H9 (cell line): ENCODE results near the gene NHSL1. TPM values are rescaled to one million over a fixed set of nuclear protein-coding genes. Genes with fewer than 3 reads are reported as not detected.

ENCODE experiments used
- DNase-seq: peaks from one replicate; pipeline ENCODE4 v3.0.0-alpha.2; 2017
- H2AFZ ChIP-seq: one replicate; pipeline ENCODE4 v1.6.1; 2013; ENCODE audit warnings: mild to moderate bottlenecking, low read length, control low read depth, moderate library complexity
- H2AK5ac ChIP-seq: 2 replicates; pipeline ENCODE4 v1.6.1; 2013; ENCODE audit warnings: low read length, control low read depth, mixed read lengths; ENCODE audit not compliant: insufficient read length
- H2BK120ac ChIP-seq: one replicate; pipeline ENCODE4 v1.6.1; 2013; ENCODE audit warnings: low read depth, mild to moderate bottlenecking, low read length, control low read depth, inconsistent platforms; ENCODE audit not compliant: poor library complexity, severe bottlenecking
- H2BK12ac ChIP-seq: 2 replicates; pipeline ENCODE4 v1.6.1; 2013; ENCODE audit warnings: low read length, control low read depth, mixed read lengths, low read depth; ENCODE audit not compliant: insufficient read length
- H2BK15ac ChIP-seq: 2 replicates; pipeline ENCODE4 v1.6.1; 2013; ENCODE audit warnings: low read depth, low read length, control low read depth
- H2BK20ac ChIP-seq: one replicate; pipeline ENCODE4 v1.6.1; 2013; ENCODE audit warnings: low read depth, mild to moderate bottlenecking, low read length, control low read depth, inconsistent platforms; ENCODE audit not compliant: poor library complexity, severe bottlenecking
- H2BK5ac ChIP-seq: 2 replicates; pipeline ENCODE4 v1.6.1; 2013; ENCODE audit warnings: low read length, control low read depth, mixed read lengths; ENCODE audit not compliant: insufficient read length
- H3K14ac ChIP-seq: 2 replicates; pipeline ENCODE4 v1.6.1; 2013; ENCODE audit warnings: low read length, control low read depth; ENCODE audit not compliant: insufficient read depth
- H3K18ac ChIP-seq: 2 replicates; pipeline ENCODE4 v1.6.1; 2013; ENCODE audit warnings: low read depth, mild to moderate bottlenecking, mixed read lengths, low read length, control low read depth; ENCODE audit not compliant: insufficient read length
- H3K23ac ChIP-seq: 2 replicates; pipeline ENCODE4 v1.6.1; 2013; ENCODE audit warnings: low read length, control low read depth, mixed read lengths, low read depth; ENCODE audit not compliant: insufficient read length
- H3K23me2 ChIP-seq: 2 replicates; pipeline ENCODE4 v1.6.1; 2013; ENCODE audit warnings: low read depth, mild to moderate bottlenecking, mixed read lengths, low read length, control low read depth; ENCODE audit not compliant: insufficient read length, poor library complexity, severe bottlenecking
- H3K27ac ChIP-seq: 2 replicates; pipeline ENCODE4 v1.5.1; 2013; ENCODE audit warnings: low read length, control low read depth, mixed read lengths, low read depth; ENCODE audit not compliant: insufficient read length
- H3K27me3 ChIP-seq: 2 replicates; pipeline ENCODE4 v1.6.1; 2013; ENCODE audit warnings: low read length, control low read depth, inconsistent platforms; ENCODE audit not compliant: insufficient read depth
- H3K4ac ChIP-seq: 2 replicates; pipeline ENCODE4 v1.6.1; 2013; ENCODE audit warnings: low read depth, mild to moderate bottlenecking, control low read depth, inconsistent platforms, low read length, moderate library complexity
- H3K4me1 ChIP-seq: 2 replicates; pipeline ENCODE4 v1.6.1; 2013; ENCODE audit warnings: low read length, control low read depth, inconsistent platforms; ENCODE audit not compliant: insufficient read depth
- H3K4me2 ChIP-seq: 2 replicates; pipeline ENCODE4 v1.6.1; 2013; ENCODE audit warnings: low read length, control low read depth, mixed read lengths; ENCODE audit not compliant: insufficient read length, insufficient read depth
- H3K56ac ChIP-seq: 2 replicates; pipeline ENCODE4 v1.6.1; 2013; ENCODE audit warnings: low read depth, mild to moderate bottlenecking, mixed read lengths, low read length, control low read depth; ENCODE audit not compliant: insufficient read length
- H3K79me1 ChIP-seq: 2 replicates; pipeline ENCODE4 v1.6.1; 2013; ENCODE audit warnings: low read depth, mild to moderate bottlenecking, moderate library complexity, low read length, control low read depth, inconsistent platforms; ENCODE audit not compliant: insufficient read depth, poor library complexity, severe bottlenecking
- H3K79me2 ChIP-seq: 2 replicates; pipeline ENCODE4 v1.6.1; 2013; ENCODE audit warnings: low read length, control low read depth, inconsistent platforms; ENCODE audit not compliant: insufficient read depth
- H3K9ac ChIP-seq: 2 replicates; pipeline ENCODE4 v1.6.1; 2013; ENCODE audit warnings: low read length, control low read depth, mixed read lengths; ENCODE audit not compliant: insufficient read length; ENCODE audit errors: extremely low read depth
- H3K9me3 ChIP-seq: one replicate; pipeline ENCODE4 v1.6.1; 2013; ENCODE audit warnings: low read depth, low read length, inconsistent platforms; ENCODE audit not compliant: control insufficient read depth
- H3T11ph ChIP-seq: one replicate; pipeline ENCODE4 v1.6.1; 2013; ENCODE audit warnings: mild to moderate bottlenecking, low read length, control low read depth, inconsistent platforms
- H4K20me1 ChIP-seq: one replicate; pipeline ENCODE4 v1.6.1; 2013; ENCODE audit not compliant: control insufficient read depth, insufficient read length, insufficient read depth
- H4K5ac ChIP-seq: 2 replicates; pipeline ENCODE4 v1.6.1; 2013; ENCODE audit warnings: low read depth, mild to moderate bottlenecking, mixed read lengths, low read length, control low read depth; ENCODE audit not compliant: insufficient read length
- H4K8ac ChIP-seq: replicated peaks from 2 replicates; pipeline ENCODE4 v1.6.1; 2013; ENCODE audit warnings: low read length, control low read depth, mixed read lengths, low read depth; ENCODE audit not compliant: insufficient read length
- H4K91ac ChIP-seq: 2 replicates; pipeline ENCODE4 v1.6.1; 2013; ENCODE audit warnings: low read depth, mild to moderate bottlenecking, moderate library complexity, mixed read lengths, low read length, control low read depth; ENCODE audit not compliant: insufficient read length
- H3K27ac Mint-ChIP-seq, 3 experiments: 2 replicates in 2 of 3; 3 replicates in 1 of 3; pipeline ENCODE4 v1.8.0; 2020 to 2021; ENCODE audit warnings: mixed read lengths in 3 of 3, mild to moderate bottlenecking in 1 of 3, moderate library complexity in 1 of 3
- H3K27me3 Mint-ChIP-seq: 2 replicates; pipeline ENCODE4 v1.8.0; 2021; ENCODE audit warnings: low read depth, mild to moderate bottlenecking, moderate library complexity, mixed read lengths
- H3K36me3 Mint-ChIP-seq, 3 experiments: 2 replicates in 2 of 3; 3 replicates in 1 of 3; pipeline ENCODE4 v1.8.0; 2020 to 2021; ENCODE audit warnings: low read depth in 3 of 3, mixed read lengths in 3 of 3; ENCODE audit not compliant: insufficient read depth in 1 of 3
- H3K4me1 Mint-ChIP-seq, 2 experiments: 2 replicates each; pipeline ENCODE4 v1.8.0; 2020; ENCODE audit warnings: mixed read lengths in 2 of 2
- H3K4me3 Mint-ChIP-seq, 2 experiments: 2 replicates in 1 of 2; 3 replicates in 1 of 2; pipeline ENCODE4 v1.8.0; 2020 to 2021; ENCODE audit warnings: mild to moderate bottlenecking in 2 of 2, mixed read lengths in 2 of 2, moderate library complexity in 1 of 2
- H3K9me3 Mint-ChIP-seq, 2 experiments: 2 replicates in 1 of 2; 3 replicates in 1 of 2; pipeline ENCODE4 v1.8.0; 2020; ENCODE audit warnings: mild to moderate bottlenecking in 2 of 2, mixed read lengths in 2 of 2, moderate library complexity in 1 of 2
- WGBS: extraction: QIAGEN DNeasy Blood & Tissue Kit; methylation state at CpG from one replicate; pipeline ENCODE4 v1.1.7; 2013; ENCODE audit warnings: missing lambda C conversion rate, low lambda C conversion rate, mixed read lengths; ENCODE audit not compliant: insufficient read length; ENCODE audit errors: extremely low coverage; 5-methylcytosine and 5-hydroxymethylcytosine counted together
- total RNA-seq: library from RNA; stranded (reverse); gene quantifications from 2 replicates; pipeline ENCODE4 v1.2.1, GENCODE V29; 2021
- TF ChIP-seq, protein P1 (sequence below): fragments of 200-600 bp; sonication (generic); conservative IDR thresholded peaks from 3 replicates; pipeline ENCODE4 v1.8.0; 2021; ENCODE audit warnings: antibody characterized with exemption, mild to moderate bottlenecking

The NHSL1 gene
- total RNA-seq, 1 experiment from 2014 or later = 28.7 TPM

DNA sequence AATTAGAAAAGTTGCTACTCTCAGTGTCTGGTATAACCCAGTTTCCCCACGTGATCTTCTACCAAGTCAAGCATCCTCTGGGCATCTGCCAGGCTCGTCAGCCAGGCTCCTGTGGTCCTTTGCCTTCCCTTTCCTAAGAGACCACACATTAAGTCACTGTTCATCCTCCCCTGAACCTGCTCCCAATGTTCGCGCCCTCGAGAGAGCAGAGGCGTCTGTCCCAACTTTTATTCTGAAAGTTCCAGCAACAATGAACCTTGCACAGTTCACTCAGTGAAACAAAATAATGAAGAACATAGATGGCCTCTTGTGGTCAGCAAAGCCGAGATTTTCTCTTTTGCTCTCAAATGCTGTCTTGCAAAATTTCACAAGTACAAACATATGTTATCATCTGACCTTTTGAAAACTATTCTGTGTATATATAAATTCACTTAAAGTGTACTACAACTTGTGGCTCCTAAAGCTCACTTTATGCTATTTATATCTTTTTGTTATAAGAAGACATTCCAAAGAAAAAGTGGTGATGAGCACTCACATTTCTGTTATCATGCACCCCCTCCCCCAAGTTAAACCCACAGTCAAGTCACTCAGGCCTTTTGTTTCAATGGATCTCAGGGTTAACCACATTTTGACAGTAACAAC is 39.2 kb upstream of the NHSL1 start:
- Histone ChIP-seq H4K5ac (no peak overlapping the region), H3K79me1 (no peaks in the 10 kb centered on the region), H3K4me1 (peaks cover 3% of the 10 kb centered on the region; the same call in 1 of the 2 replicates), H2BK20ac (no peak overlapping the region), H2BK120ac (no peak overlapping the region), H2BK12ac (no peak overlapping the region), H4K91ac (no peak overlapping the region), H3K9ac (no peak overlapping the region), H4K20me1 (no peaks in the 10 kb centered on the region), H3K79me2 (no peaks in the 10 kb centered on the region), H3K23me2 (no peaks in the 10 kb centered on the region), H3K4me2 (no peak overlapping the region), H2AK5ac (no peak overlapping the region), H2BK5ac (no peak overlapping the region), H3K23ac (no peak overlapping the region), H3K56ac (no peak overlapping the region), H2AFZ (no peak overlapping the region), H2BK15ac (no peak overlapping the region), H3K27ac (no peak overlapping the region), H3K27me3 (no peaks in the 10 kb centered on the region), H3K14ac (no peak overlapping the region), H3K9me3 (no peaks in the 10 kb centered on the region), H3K4ac (no peak overlapping the region), H4K8ac (no peak overlapping the region), H3K18ac (no peak overlapping the region), H3T11ph (no peak overlapping the region)
- H3K27me3 Mint-ChIP-seq = no peaks in the 10 kb centered on the region
- no peaks in the 10 kb centered on the region for H3K36me3 Mint-ChIP-seq
- TF ChIP-seq, protein P1, sequence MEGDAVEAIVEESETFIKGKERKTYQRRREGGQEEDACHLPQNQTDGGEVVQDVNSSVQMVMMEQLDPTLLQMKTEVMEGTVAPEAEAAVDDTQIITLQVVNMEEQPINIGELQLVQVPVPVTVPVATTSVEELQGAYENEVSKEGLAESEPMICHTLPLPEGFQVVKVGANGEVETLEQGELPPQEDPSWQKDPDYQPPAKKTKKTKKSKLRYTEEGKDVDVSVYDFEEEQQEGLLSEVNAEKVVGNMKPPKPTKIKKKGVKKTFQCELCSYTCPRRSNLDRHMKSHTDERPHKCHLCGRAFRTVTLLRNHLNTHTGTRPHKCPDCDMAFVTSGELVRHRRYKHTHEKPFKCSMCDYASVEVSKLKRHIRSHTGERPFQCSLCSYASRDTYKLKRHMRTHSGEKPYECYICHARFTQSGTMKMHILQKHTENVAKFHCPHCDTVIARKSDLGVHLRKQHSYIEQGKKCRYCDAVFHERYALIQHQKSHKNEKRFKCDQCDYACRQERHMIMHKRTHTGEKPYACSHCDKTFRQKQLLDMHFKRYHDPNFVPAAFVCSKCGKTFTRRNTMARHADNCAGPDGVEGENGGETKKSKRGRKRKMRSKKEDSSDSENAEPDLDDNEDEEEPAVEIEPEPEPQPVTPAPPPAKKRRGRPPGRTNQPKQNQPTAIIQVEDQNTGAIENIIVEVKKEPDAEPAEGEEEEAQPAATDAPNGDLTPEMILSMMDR = no peak
- no peaks in the 10 kb centered on the region for H3K9me3 Mint-ChIP-seq
- DNase-seq = no peak
- WGBS = no CpG with 5 or more reads among the region's 7 CpGs
- H3K4me3 Mint-ChIP-seq = no peak overlapping the region
- H3K4me1 Mint-ChIP-seq = peaks cover 63 to 64% of the 10 kb centered on the region in 2 experiments
- H3K27ac Mint-ChIP-seq = no peak overlapping the region; a peak in 1 of 7 replicates
